ENCODE data around the gene CPN1.

DNA sequence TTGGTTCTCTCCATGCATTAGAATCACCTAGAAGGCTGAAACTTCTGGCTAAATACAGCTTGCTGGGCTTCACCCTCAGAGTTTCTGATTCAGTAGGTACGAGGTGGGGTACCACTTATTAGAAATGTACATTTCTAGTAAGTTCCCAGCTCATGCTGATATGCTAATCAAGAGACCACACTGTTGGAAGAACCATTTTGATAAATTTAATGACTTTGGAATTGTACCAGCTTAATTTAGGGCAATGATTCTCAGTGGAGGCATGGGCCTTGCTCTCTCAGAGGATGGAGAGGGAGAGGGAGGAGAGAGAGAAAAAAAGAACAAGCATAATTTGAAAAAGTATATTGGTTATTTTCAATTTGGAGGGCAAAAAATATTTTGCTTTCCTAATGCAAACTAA lies 20.3 kb downstream of the CPN1 start:
- TF ChIP-seq, protein P1, sequence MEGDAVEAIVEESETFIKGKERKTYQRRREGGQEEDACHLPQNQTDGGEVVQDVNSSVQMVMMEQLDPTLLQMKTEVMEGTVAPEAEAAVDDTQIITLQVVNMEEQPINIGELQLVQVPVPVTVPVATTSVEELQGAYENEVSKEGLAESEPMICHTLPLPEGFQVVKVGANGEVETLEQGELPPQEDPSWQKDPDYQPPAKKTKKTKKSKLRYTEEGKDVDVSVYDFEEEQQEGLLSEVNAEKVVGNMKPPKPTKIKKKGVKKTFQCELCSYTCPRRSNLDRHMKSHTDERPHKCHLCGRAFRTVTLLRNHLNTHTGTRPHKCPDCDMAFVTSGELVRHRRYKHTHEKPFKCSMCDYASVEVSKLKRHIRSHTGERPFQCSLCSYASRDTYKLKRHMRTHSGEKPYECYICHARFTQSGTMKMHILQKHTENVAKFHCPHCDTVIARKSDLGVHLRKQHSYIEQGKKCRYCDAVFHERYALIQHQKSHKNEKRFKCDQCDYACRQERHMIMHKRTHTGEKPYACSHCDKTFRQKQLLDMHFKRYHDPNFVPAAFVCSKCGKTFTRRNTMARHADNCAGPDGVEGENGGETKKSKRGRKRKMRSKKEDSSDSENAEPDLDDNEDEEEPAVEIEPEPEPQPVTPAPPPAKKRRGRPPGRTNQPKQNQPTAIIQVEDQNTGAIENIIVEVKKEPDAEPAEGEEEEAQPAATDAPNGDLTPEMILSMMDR (IDR thresholded peaks at IDR 0.05; ENCODE audit: insufficient read depth, low read depth, low read length) = no peak
- TF ChIP-seq EZH2 (IDR thresholded peaks at IDR 0.05; ENCODE audit: insufficient read depth, low read length) = no peak
